Amniotic epithelial cell (primary cell): ENCODE data around the gene FOSB.
"Not testable (repeated sequence)": the region's sequence is repeated elsewhere in the genome, so short reads cannot be mapped to it uniquely, and the experiment has no call there.

Source experiments
- DNase-seq: peaks from one replicate; pipeline ENCODE4 v3.0.0-alpha.2; 2010; ENCODE audit warnings: low read depth

Gene FOSB

GRCh38 chr19:45506246-45506988, 38.6 kb downstream of the FOSB start:
- DNase-seq, result peak; percentile 88

GRCh38 chr19:45506989-45507871, 39.4 kb downstream of the FOSB start, which contains the start of gene VASP:
VASP (plus strand) TSS chr19:45507479; CDS start chr19:45507772, 293 bp downstream.
- peak; percentile 81 for DNase-seq

GRCh38 chr19:45507872-45508416, 40.1 kb downstream of the FOSB start:
- no peak for DNase-seq

- peak; percentile 45 for DNase-seq
Measured at GRCh38 chr19:45508417-45508860, 40.6 kb downstream of the FOSB start.

- DNase-seq, result peak; percentile 70
Measured at GRCh38 chr19:45508861-45509691, 41.3 kb downstream of the FOSB start.

- DNase-seq, result no peak
Measured at GRCh38 chr19:45509692-45510015, 41.9 kb downstream of the FOSB start.

GRCh38 chr19:45510352-45510751, 42.6 kb downstream of the FOSB start:
- DNase-seq, result not testable (repeated sequence)

GRCh38 chr19:45511074-45511473, 43.3 kb downstream of the FOSB start:
- DNase-seq, result no peak

- DNase-seq, result no peak
Measured at GRCh38 chr19:45512881-45513483, 45.2 kb downstream of the FOSB start.

GRCh38 chr19:45514376-45515051, 46.7 kb downstream of the FOSB start:
- DNase-seq, result no peak

- DNase-seq, result no peak
Measured at GRCh38 chr19:45515081-45515624, 47.4 kb downstream of the FOSB start.

GRCh38 chr19:45515807-45516401, 48.1 kb downstream of the FOSB start:
- DNase-seq, result no peak

- DNase-seq, result no peak
Measured at GRCh38 chr19:45517238-45517637, 49.4 kb downstream of the FOSB start.

GRCh38 chr19:45517641-45518468, 50.1 kb downstream of the FOSB start:
- DNase-seq, result no peak

GRCh38 chr19:45518469-45518826, 50.7 kb downstream of the FOSB start:
- DNase-seq, result no peak

- no peak for DNase-seq
Measured at GRCh38 chr19:45522010-45522941, 54.5 kb downstream of the FOSB start.

- DNase-seq, result peak; percentile 83
Measured at GRCh38 chr19:45523642-45524256, 56.0 kb downstream of the FOSB start.
